Coronary artery (tissue), 2 donors: ENCODE data around the gene TBL2.
"Not testable (repeated sequence)": the region's sequence is repeated elsewhere in the genome, so short reads cannot be mapped to it uniquely, and the experiment has no call there.

Experiments used
- DNase-seq: peaks from one replicate; pipeline ENCODE4 v3.0.0-alpha.2; 2017; ENCODE audit warnings: low spot score
- H3K27ac ChIP-seq, 2 donors: fragments of 200-600 bp; sonication (generic); one replicate each; pipeline ENCODE4 v1.5.1; 2016 to 2019
- H3K4me3 ChIP-seq: fragments of 200-600 bp; sonication (generic); 2 replicates; pipeline ENCODE4 v1.5.1; 2016; ENCODE audit warnings: mild to moderate bottlenecking, moderate library complexity
- TF ChIP-seq, protein P1 (sequence below): fragments of 200-600 bp; sonication (generic); IDR thresholded peaks from one replicate; pipeline ENCODE4 v1.5.1; 2019; ENCODE audit warnings: antibody characterized with exemption

Gene TBL2

GRCh38 chr7:73593207-73594045 is 15.0 kb upstream of the TBL2 start:
- H3K27ac ChIP-seq, result no peak overlapping the region
- DNase-seq, result no peak
- TF ChIP-seq, protein P1, sequence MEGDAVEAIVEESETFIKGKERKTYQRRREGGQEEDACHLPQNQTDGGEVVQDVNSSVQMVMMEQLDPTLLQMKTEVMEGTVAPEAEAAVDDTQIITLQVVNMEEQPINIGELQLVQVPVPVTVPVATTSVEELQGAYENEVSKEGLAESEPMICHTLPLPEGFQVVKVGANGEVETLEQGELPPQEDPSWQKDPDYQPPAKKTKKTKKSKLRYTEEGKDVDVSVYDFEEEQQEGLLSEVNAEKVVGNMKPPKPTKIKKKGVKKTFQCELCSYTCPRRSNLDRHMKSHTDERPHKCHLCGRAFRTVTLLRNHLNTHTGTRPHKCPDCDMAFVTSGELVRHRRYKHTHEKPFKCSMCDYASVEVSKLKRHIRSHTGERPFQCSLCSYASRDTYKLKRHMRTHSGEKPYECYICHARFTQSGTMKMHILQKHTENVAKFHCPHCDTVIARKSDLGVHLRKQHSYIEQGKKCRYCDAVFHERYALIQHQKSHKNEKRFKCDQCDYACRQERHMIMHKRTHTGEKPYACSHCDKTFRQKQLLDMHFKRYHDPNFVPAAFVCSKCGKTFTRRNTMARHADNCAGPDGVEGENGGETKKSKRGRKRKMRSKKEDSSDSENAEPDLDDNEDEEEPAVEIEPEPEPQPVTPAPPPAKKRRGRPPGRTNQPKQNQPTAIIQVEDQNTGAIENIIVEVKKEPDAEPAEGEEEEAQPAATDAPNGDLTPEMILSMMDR, result no peak

DNA sequence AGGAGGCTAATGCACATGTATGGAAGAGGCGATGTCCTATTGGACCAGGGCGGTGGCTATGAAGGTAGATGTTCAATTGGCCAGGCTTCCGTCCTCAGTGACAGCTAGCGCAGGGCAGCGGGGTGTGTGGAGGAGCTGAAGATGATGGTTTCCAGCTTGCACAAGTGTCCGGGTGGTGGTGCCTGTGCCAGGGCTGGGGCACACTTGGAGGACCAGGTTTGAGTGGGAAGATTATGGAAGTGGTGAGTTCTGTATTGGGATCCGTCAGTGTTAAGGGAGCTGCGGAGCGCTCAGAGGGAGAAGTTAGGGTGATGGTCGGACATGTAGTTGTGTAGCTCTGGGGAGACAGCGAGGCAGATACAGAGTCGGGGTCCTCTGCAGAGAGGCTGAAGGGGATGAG is 8.5 kb upstream of the TBL2 start:
- TF ChIP-seq, protein P1, result no peak
- H3K4me3 ChIP-seq, result no peak overlapping the region
- no peak overlapping the region for H3K27ac ChIP-seq
- DNase-seq, result no peak

More at GRCh38 chr7:73593207-73594045, 15.0 kb upstream of the TBL2 start:
- H3K4me3 ChIP-seq, result no peak overlapping the region

DNA sequence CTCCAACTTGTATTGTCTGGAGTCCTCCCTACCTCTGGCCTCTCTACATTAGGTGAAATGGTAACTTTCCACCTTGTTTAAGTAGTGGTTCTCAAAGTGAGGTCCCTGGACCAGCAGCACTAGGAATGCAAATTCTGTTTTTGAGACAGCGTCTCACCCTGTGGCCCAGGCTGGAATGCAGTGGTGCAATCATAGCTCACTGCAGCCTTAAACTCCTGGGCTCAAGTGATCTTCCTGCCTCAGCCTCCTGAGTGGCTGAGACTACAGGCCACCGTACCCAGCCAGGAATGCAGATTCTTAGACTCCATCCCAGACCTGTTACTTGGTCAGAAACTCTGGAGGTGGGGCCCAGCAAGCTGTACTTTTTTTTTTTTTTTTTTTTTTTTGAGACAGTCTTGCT is 6.8 kb upstream of the TBL2 start:
- Histone ChIP-seq H3K4me3 (no peak overlapping the region), H3K27ac (no peak overlapping the region)
- DNase-seq, result no peak
- TF ChIP-seq, protein P1, result no peak

- TF ChIP-seq, protein P1, result no peak
- DNase-seq, result no peak
- Histone ChIP-seq H3K27ac (no peak overlapping the region), H3K4me3 (no peak overlapping the region)
These were observed 4.4 kb upstream of the TBL2 start for GRCh38 chr7:73582664-73583202.

DNA sequence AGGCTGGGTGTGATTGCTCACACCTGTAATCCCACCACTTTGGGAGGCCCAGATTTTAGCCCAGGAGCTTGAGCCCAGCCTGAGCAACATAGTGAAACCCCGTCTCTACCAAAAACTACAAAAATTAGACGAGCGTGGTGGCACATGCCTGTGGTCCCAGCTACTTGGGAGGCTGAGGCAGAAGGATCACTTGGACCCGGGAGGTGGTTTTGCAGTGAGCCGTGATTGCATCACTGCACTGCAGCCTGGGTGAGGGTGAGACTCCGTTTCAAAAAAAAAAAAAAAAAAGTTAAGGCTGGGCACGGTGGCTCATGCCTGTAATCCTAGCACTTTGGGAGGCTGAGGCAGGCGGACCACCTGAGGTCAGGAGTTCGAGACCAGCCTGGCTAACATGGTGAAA is 2.6 kb upstream of the TBL2 start:
- H3K4me3 ChIP-seq, H3K27ac ChIP-seq, DNase-seq: not testable (repeated sequence)

DNA sequence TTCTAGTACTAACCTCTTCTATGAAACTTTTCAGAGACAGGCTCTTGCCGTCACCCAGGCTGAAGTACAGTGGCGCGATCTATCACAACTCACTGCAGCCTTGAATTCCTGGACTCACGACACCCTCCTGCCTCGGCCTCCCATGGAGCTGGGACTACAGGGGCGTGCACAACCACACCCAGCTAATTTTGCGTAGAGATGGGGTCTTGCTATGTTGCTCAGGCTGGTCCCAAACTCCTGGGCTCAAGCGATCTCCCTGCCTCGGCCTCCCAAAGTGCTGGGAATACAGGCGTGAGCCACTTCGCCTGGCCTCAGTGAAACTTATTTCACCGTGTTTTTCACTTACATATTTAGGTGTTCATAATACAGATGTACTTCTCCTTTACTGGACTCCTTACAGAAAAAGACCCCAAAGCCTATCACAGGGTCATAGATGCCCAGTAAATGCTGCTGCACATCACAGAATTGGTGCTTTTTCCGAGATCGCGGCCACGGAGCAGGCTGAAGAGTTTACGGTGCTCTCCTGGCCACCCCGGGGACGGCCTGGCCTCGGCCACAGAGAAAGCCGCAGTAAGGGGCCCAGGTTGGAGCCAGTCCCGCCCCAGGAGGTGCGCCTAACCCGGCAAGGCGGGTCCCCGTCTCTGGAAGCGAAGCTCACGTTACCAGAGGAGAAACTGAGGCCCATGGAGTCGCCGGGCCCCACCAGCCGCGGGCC is 595 bp downstream of the TBL2 start:
- TF ChIP-seq, protein P1, result no peak
- Histone ChIP-seq H3K27ac (peak overlapping the region; percentile 85 to 93), H3K4me3 (peak overlapping the region; percentile 95)
- DNase-seq, result no peak

GRCh38 chr7:73573791-73574190 is 4.6 kb downstream of the TBL2 start:
- TF ChIP-seq, protein P1, result no peak
- H3K4me3 ChIP-seq, result no peak overlapping the region
- H3K27ac ChIP-seq, result no peak overlapping the region
- DNase-seq, result no peak
